Endothelial cell of umbilical vein (primary cell): ENCODE results near the gene TNFRSF1B.

Experiments used
- EZH2 ChIP-seq: IDR thresholded peaks from 2 replicates; pipeline ENCODE4 v1.6.1; 2012; ENCODE audit warnings: borderline replicate concordance, low read depth, mild to moderate bottlenecking, moderate library complexity, low read length, inconsistent platforms; ENCODE audit not compliant: severe bottlenecking
- FOS ChIP-seq: IDR thresholded peaks from 2 replicates; pipeline ENCODE4 v1.6.1; 2011; ENCODE audit warnings: mild to moderate bottlenecking, low read length, moderate library complexity, borderline replicate concordance; ENCODE audit not compliant: insufficient read depth
- GATA2 ChIP-seq: IDR thresholded peaks from 2 replicates; pipeline ENCODE4 v1.7.0; 2011; ENCODE audit warnings: low read depth, mild to moderate bottlenecking, moderate library complexity, mixed read lengths, low read length; ENCODE audit not compliant: insufficient read length, insufficient read depth
- JUN ChIP-seq: IDR thresholded peaks from 2 replicates; pipeline ENCODE4 v1.6.1; 2011; ENCODE audit warnings: borderline replicate concordance, low read depth; ENCODE audit not compliant: insufficient read length, insufficient read depth
- MAX ChIP-seq: IDR thresholded peaks from 2 replicates; pipeline ENCODE4 v1.6.1; 2011; ENCODE audit not compliant: insufficient read depth, insufficient read length
- MYC ChIP-seq: IDR thresholded peaks from one replicate; pipeline ENCODE4 v1.6.1; 2011; ENCODE audit warnings: mild to moderate bottlenecking, low read depth, low read length
- POLR2A ChIP-seq: IDR thresholded peaks from 2 replicates; pipeline ENCODE4 v1.6.1; 2012; ENCODE audit warnings: low read depth, mild to moderate bottlenecking, control low read depth, low read length
- POLR2AphosphoS5 ChIP-seq: IDR thresholded peaks from 2 replicates; pipeline ENCODE4 v1.6.1; 2012; ENCODE audit warnings: low read depth, mild to moderate bottlenecking, control low read depth, low read length, moderate library complexity; ENCODE audit not compliant: insufficient read depth
- TF ChIP-seq, protein P1 (sequence below), 2 donors: IDR thresholded peaks; 1 replicate in 1 of 2; 2 replicates in 1 of 2; pipeline ENCODE4 v1.5.1; 2011; ENCODE audit warnings: low read length in 2 of 2, mild to moderate bottlenecking in 2 of 2, moderate library complexity in 2 of 2, control low read depth in 1 of 2, inconsistent platforms in 1 of 2, low read depth in 1 of 2; ENCODE audit not compliant: insufficient read depth in 1 of 2; ENCODE audit errors: extremely low read depth in 1 of 2

DNA sequence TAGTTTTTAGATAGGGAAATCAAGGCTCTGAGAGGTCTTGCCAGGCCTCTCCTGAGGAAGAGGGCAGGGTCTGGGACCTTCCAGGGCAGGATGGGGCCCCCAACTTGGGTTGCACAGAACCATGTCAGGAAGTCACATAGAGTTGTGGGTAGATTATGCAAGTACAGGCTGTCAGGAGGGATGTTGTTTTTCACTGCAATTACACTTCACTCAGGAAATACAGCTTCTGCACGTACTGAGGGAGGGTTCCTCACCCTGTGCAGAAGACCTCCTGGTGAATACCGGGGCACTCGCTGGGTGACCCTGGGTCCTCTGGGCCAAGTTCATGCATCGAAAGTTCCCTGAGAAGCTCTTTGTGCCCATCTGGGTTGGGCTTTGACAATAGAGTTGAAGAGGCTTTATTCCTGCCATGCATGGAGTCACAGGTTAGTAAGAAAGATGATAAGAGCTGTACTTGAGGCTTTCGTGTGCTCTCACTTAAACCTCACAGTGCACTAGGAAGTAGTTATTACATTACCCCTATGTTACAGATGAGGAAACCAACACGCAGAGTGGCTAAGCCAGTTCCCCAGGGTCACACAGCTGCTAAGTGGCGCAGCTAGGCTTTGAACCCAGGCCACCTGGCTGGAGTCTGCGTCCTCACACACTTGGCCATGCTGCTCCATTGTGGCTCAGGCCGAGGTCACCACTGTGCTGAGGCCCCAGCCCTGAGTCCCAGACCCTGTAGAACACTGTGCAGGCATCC lies 16.2 kb upstream of the TNFRSF1B start:
- TF ChIP-seq POLR2AphosphoS5 = no peak
- TF ChIP-seq, protein P1, sequence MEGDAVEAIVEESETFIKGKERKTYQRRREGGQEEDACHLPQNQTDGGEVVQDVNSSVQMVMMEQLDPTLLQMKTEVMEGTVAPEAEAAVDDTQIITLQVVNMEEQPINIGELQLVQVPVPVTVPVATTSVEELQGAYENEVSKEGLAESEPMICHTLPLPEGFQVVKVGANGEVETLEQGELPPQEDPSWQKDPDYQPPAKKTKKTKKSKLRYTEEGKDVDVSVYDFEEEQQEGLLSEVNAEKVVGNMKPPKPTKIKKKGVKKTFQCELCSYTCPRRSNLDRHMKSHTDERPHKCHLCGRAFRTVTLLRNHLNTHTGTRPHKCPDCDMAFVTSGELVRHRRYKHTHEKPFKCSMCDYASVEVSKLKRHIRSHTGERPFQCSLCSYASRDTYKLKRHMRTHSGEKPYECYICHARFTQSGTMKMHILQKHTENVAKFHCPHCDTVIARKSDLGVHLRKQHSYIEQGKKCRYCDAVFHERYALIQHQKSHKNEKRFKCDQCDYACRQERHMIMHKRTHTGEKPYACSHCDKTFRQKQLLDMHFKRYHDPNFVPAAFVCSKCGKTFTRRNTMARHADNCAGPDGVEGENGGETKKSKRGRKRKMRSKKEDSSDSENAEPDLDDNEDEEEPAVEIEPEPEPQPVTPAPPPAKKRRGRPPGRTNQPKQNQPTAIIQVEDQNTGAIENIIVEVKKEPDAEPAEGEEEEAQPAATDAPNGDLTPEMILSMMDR (IDR thresholded peaks at IDR 0.05; ENCODE audit: extremely low read depth in 1 of 2, insufficient read depth in 1 of 2, low read depth in 1 of 2, low read length in 2 of 2) = no peak
- TF ChIP-seq POLR2A = no peak
- no peak for TF ChIP-seq EZH2
- TF ChIP-seq MYC = no peak
- no peak for TF ChIP-seq FOS
- no peak for TF ChIP-seq GATA2
- TF ChIP-seq MAX = no peak
- TF ChIP-seq JUN = no peak
